GM23338 (cell line): ENCODE results near the gene UCK1. TPM values are rescaled to one million over a fixed set of nuclear protein-coding genes. Genes with fewer than 3 reads are reported as not detected.

Source experiments
- ATAC-seq: fragments of 200-7000 bp; cut with Tn5 transposase; 3 replicates; pipeline ENCODE4 v1.9.1; 2020
- DNase-seq: peaks from one replicate; pipeline ENCODE4 v3.0.0-alpha.2; 2015; ENCODE audit warnings: low spot score
- H2AFZ ChIP-seq: fragments of 200-600 bp; sonication (generic); 2 replicates; pipeline ENCODE4 v1.8.0; 2016; ENCODE audit warnings: antibody characterized with exemption, mild to moderate bottlenecking, moderate library complexity
- H3F3A ChIP-seq: fragments of 200-600 bp; sonication (generic); replicated peaks from 2 replicates; pipeline ENCODE4 v1.8.0; 2017; ENCODE audit warnings: antibody characterized with exemption, mixed run types, low read depth
- H3K27ac ChIP-seq: fragments of 200-600 bp; sonication (generic); 2 replicates; pipeline ENCODE4 v1.6.1; 2016; ENCODE audit warnings: low read depth
- H3K27me3 ChIP-seq: fragments of 200-600 bp; sonication (generic); 2 replicates; pipeline ENCODE4 v1.8.0; 2016; ENCODE audit warnings: mild to moderate bottlenecking, mixed run types, moderate library complexity; ENCODE audit not compliant: insufficient read depth
- H3K36me3 ChIP-seq: fragments of 200-600 bp; sonication (generic); 2 replicates; pipeline ENCODE4 v1.8.0; 2016; ENCODE audit warnings: mild to moderate bottlenecking; ENCODE audit not compliant: insufficient read depth
- H3K4me1 ChIP-seq: fragments of 200-600 bp; sonication (generic); 2 replicates; pipeline ENCODE4 v1.8.0; 2016; ENCODE audit warnings: mild to moderate bottlenecking, moderate library complexity; ENCODE audit not compliant: insufficient read depth
- H3K4me2 ChIP-seq: fragments of 200-600 bp; sonication (generic); 2 replicates; pipeline ENCODE4 v1.7.1; 2017; ENCODE audit warnings: mixed run types
- H3K4me3 ChIP-seq: fragments of 200-600 bp; sonication (generic); 2 replicates; pipeline ENCODE4 v1.6.1; 2016; ENCODE audit warnings: mixed run types
- H3K79me2 ChIP-seq: fragments of 200-600 bp; sonication (generic); replicated peaks from 2 replicates; pipeline ENCODE4 v1.8.0; 2017; ENCODE audit warnings: mild to moderate bottlenecking; ENCODE audit not compliant: insufficient read depth
- H3K9me2 ChIP-seq: fragments of 200-600 bp; sonication (generic); 2 replicates; pipeline ENCODE4 v1.8.0; 2017; ENCODE audit not compliant: insufficient read depth
- H4K20me1 ChIP-seq: fragments of 200-600 bp; sonication (generic); replicated peaks from 2 replicates; pipeline ENCODE4 v1.8.0; 2017; ENCODE audit warnings: mild to moderate bottlenecking; ENCODE audit not compliant: insufficient read depth
- H3K27ac Mint-ChIP-seq: 2 replicates; pipeline ENCODE4 v1.8.0; 2020; ENCODE audit warnings: inconsistent platforms, mild to moderate bottlenecking, moderate library complexity, mixed read lengths
- H3K27me3 Mint-ChIP-seq: 3 replicates; pipeline ENCODE4 v1.8.0; 2022; ENCODE audit warnings: low read depth, mild to moderate bottlenecking, moderate library complexity, mixed read lengths, inconsistent platforms; ENCODE audit not compliant: insufficient read depth, poor library complexity
- H3K36me3 Mint-ChIP-seq: 3 replicates; pipeline ENCODE4 v1.8.0; 2021; ENCODE audit warnings: low read depth, mild to moderate bottlenecking, inconsistent platforms, moderate library complexity, mixed read lengths
- H3K4me1 Mint-ChIP-seq: 3 replicates; pipeline ENCODE4 v1.8.0; 2020; ENCODE audit warnings: mild to moderate bottlenecking, inconsistent platforms, mixed read lengths
- H3K4me3 Mint-ChIP-seq: 3 replicates; pipeline ENCODE4 v1.8.0; 2021; ENCODE audit warnings: moderate library complexity, mild to moderate bottlenecking, inconsistent platforms, mixed read lengths
- H3K9me3 Mint-ChIP-seq: 3 replicates; pipeline ENCODE4 v1.8.0; 2020; ENCODE audit warnings: moderate library complexity, mild to moderate bottlenecking, inconsistent platforms, mixed read lengths
- CREB1 ChIP-seq: fragments of 250-450 bp; sonication (Bioruptor Pico); IDR thresholded peaks from 2 replicates; pipeline ENCODE4 v1.5.0; 2020; ENCODE audit warnings: low read depth, mild to moderate bottlenecking, moderate library complexity
- EZH2 ChIP-seq: fragments of 200-600 bp; sonication (generic); IDR thresholded peaks from one replicate; pipeline ENCODE4 v1.8.0; 2017; ENCODE audit warnings: antibody characterized with exemption, mild to moderate bottlenecking, low read depth; ENCODE audit not compliant: unreplicated experiment
- EZH2phosphoT487 ChIP-seq: fragments of 200-600 bp; sonication (generic); IDR thresholded peaks from one replicate; pipeline ENCODE4 v1.8.1; 2018; ENCODE audit warnings: antibody characterized with exemption; ENCODE audit not compliant: unreplicated experiment
- JUNB ChIP-seq: IDR thresholded peaks from one replicate; pipeline ENCODE4 v1.6.1; 2016; ENCODE audit warnings: antibody characterized with exemption; ENCODE audit not compliant: unreplicated experiment
- NANOG ChIP-seq: IDR thresholded peaks from 2 replicates; pipeline ENCODE4 v1.6.1; 2016; ENCODE audit warnings: antibody characterized with exemption, borderline replicate concordance
- POLR2AphosphoS5 ChIP-seq: IDR thresholded peaks from 2 replicates; pipeline ENCODE4 v1.6.1; 2016; ENCODE audit warnings: antibody characterized with exemption, low read depth
- REST ChIP-seq: IDR thresholded peaks from one replicate; pipeline ENCODE4 v1.6.1; 2018; ENCODE audit warnings: antibody characterized with exemption; ENCODE audit not compliant: unreplicated experiment
- STAT1 ChIP-seq: IDR thresholded peaks from one replicate; pipeline ENCODE4 v1.6.1; 2016; ENCODE audit warnings: antibody characterized with exemption; ENCODE audit not compliant: unreplicated experiment
- ZNF114 ChIP-seq: fragments of 250-450 bp; sonication (Bioruptor Pico); IDR thresholded peaks from 2 replicates; pipeline ENCODE4 v1.5.0; 2020; ENCODE audit warnings: mild to moderate bottlenecking, moderate library complexity
- ZNF331 ChIP-seq: fragments of 250-450 bp; sonication (Bioruptor Pico); IDR thresholded peaks from 2 replicates; pipeline ENCODE4 v1.5.0; 2020; ENCODE audit warnings: low read depth, mild to moderate bottlenecking, moderate library complexity
- polyA plus RNA-seq: library from polyadenylated mRNA; unstranded; fragments of >200 nt; fragmentation: Nextera tagmentation; extraction: Ambion mirVana; gene quantifications from 2 replicates; pipeline ENCODE4 v1.2.1, GENCODE V29; 2016
- total RNA-seq: library from RNA; depleted of rRNA; stranded (reverse); fragments of >200 nt; shearing (Covaris generic); gene quantifications from 2 replicates; pipeline ENCODE4 v1.2.3, GENCODE V29; 2014
- TF ChIP-seq, protein P1 (sequence below): fragments of 250-450 bp; sonication (Bioruptor Pico); IDR thresholded peaks from 2 replicates; pipeline ENCODE4 v1.5.0; 2020; ENCODE audit warnings: mild to moderate bottlenecking, moderate library complexity
- TF ChIP-seq, protein P2 (sequence below): IDR thresholded peaks from 2 replicates; pipeline ENCODE4 v1.6.1; 2016; ENCODE audit warnings: antibody characterized with exemption
- TF ChIP-seq, protein P3 (sequence below), 2 experiments: fragments of 200-600 bp in 1 of 2; sonication (generic) in 1 of 2; conservative IDR thresholded peaks; 2 replicates each; pipeline versions ENCODE4 v1.5.1 to v1.6.1; 2016 to 2017; ENCODE audit warnings: antibody characterized with exemption in 2 of 2, low read depth in 2 of 2, mild to moderate bottlenecking in 2 of 2, moderate library complexity in 1 of 2

UCK1 gene
- total and polyA plus RNA-seq, 2 experiments from 2014 or later = 23.4 to 35.9 TPM

DNA sequence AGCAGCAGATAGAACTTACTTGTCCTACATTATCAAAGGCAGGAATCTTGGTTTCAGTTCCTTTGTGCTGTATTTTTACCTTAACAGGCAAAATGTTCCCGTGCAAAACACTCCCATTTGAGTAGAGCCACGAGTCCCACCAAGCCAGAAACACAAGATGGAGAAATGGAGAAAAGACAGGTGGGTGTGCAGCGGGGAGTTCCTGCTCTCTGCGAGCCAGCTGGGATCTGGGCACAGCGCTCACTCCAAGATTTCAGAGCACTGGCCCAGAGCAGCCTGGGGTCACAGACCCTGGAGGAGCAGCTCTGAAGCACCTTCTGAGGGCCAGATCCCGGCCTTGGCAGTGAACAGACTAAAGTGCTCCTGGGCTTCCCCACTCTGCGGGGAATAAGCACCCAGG lies 2.9 kb downstream of the UCK1 start:
- H3K27me3 ChIP-seq = no peaks in the 10 kb centered on the region
- Mint-ChIP-seq H3K27me3 (peaks cover 9% of the 10 kb centered on the region), H3K4me1 (peaks cover 6% of the 10 kb centered on the region; the same call in 2 of the 3 replicates), H3K4me3 (no peak overlapping the region; the same call in 2 of the 3 replicates), H3K27ac (no peak overlapping the region), H3K9me3 (no peaks in the 10 kb centered on the region), H3K36me3 (peaks cover 64% of the 10 kb centered on the region)
- H3F3A ChIP-seq = 0 out of 2 replicates have a peak, but pooled peaks cover 7% of the 10 kb centered on the region
- DNase-seq (no peak), ATAC-seq (no peak)
- no peak overlapping the region for H3K4me2 ChIP-seq
- H3K4me1 ChIP-seq = 0 out of 2 replicates have a peak, but pooled peaks cover 4% of the 10 kb centered on the region
- TF ChIP-seq EZH2phosphoT487 (no peak), ZNF331 (CRISPR knock-in tag) (no peak), POLR2AphosphoS5 (no peak), JUNB (no peak), ZNF114 (no peak), NANOG (no peak), STAT1 (no peak), EZH2 (no peak), CREB1 (no peak), REST (no peak)
- TF ChIP-seq, protein P1, sequence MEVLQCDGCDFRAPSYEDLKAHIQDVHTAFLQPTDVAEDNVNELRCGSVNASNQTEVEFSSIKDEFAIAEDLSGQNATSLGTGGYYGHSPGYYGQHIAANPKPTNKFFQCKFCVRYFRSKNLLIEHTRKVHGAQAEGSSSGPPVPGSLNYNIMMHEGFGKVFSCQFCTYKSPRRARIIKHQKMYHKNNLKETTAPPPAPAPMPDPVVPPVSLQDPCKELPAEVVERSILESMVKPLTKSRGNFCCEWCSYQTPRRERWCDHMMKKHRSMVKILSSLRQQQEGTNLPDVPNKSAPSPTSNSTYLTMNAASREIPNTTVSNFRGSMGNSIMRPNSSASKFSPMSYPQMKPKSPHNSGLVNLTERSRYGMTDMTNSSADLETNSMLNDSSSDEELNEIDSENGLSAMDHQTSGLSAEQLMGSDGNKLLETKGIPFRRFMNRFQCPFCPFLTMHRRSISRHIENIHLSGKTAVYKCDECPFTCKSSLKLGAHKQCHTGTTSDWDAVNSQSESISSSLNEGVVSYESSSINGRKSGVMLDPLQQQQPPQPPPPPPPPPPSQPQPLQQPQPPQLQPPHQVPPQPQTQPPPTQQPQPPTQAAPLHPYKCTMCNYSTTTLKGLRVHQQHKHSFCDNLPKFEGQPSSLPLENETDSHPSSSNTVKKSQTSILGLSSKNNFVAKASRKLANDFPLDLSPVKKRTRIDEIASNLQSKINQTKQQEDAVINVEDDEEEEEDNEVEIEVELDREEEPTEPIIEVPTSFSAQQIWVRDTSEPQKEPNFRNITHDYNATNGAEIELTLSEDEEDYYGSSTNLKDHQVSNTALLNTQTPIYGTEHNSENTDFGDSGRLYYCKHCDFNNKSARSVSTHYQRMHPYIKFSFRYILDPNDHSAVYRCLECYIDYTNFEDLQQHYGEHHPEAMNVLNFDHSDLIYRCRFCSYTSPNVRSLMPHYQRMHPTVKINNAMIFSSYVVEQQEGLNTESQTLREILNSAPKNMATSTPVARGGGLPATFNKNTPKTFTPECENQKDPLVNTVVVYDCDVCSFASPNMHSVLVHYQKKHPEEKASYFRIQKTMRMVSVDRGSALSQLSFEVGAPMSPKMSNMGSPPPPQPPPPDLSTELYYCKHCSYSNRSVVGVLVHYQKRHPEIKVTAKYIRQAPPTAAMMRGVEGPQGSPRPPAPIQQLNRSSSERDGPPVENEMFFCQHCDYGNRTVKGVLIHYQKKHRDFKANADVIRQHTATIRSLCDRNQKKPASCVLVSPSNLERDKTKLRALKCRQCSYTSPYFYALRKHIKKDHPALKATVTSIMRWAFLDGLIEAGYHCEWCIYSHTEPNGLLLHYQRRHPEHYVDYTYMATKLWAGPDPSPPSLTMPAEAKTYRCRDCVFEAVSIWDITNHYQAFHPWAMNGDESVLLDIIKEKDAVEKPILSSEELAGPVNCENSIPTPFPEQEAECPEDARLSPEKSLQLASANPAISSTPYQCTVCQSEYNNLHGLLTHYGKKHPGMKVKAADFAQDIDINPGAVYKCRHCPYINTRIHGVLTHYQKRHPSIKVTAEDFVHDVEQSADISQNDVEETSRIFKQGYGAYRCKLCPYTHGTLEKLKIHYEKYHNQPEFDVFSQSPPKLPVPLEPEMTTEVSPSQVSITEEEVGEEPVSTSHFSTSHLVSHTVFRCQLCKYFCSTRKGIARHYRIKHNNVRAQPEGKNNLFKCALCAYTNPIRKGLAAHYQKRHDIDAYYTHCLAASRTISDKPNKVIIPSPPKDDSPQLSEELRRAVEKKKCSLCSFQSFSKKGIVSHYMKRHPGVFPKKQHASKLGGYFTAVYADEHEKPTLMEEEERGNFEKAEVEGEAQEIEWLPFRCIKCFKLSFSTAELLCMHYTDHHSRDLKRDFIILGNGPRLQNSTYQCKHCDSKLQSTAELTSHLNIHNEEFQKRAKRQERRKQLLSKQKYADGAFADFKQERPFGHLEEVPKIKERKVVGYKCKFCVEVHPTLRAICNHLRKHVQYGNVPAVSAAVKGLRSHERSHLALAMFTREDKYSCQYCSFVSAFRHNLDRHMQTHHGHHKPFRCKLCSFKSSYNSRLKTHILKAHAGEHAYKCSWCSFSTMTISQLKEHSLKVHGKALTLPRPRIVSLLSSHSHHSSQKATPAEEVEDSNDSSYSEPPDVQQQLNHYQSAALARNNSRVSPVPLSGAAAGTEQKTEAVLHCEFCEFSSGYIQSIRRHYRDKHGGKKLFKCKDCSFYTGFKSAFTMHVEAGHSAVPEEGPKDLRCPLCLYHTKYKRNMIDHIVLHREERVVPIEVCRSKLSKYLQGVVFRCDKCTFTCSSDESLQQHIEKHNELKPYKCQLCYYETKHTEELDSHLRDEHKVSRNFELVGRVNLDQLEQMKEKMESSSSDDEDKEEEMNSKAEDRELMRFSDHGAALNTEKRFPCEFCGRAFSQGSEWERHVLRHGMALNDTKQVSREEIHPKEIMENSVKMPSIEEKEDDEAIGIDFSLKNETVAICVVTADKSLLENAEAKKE (CRISPR knock-in tag) = no peak
- TF ChIP-seq, protein P2, sequence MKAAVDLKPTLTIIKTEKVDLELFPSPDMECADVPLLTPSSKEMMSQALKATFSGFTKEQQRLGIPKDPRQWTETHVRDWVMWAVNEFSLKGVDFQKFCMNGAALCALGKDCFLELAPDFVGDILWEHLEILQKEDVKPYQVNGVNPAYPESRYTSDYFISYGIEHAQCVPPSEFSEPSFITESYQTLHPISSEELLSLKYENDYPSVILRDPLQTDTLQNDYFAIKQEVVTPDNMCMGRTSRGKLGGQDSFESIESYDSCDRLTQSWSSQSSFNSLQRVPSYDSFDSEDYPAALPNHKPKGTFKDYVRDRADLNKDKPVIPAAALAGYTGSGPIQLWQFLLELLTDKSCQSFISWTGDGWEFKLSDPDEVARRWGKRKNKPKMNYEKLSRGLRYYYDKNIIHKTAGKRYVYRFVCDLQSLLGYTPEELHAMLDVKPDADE = no peak
- TF ChIP-seq, protein P3, sequence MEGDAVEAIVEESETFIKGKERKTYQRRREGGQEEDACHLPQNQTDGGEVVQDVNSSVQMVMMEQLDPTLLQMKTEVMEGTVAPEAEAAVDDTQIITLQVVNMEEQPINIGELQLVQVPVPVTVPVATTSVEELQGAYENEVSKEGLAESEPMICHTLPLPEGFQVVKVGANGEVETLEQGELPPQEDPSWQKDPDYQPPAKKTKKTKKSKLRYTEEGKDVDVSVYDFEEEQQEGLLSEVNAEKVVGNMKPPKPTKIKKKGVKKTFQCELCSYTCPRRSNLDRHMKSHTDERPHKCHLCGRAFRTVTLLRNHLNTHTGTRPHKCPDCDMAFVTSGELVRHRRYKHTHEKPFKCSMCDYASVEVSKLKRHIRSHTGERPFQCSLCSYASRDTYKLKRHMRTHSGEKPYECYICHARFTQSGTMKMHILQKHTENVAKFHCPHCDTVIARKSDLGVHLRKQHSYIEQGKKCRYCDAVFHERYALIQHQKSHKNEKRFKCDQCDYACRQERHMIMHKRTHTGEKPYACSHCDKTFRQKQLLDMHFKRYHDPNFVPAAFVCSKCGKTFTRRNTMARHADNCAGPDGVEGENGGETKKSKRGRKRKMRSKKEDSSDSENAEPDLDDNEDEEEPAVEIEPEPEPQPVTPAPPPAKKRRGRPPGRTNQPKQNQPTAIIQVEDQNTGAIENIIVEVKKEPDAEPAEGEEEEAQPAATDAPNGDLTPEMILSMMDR (conservative IDR thresholded peaks at IDR 0.05; ENCODE audit: low read depth in 2 of 2) = no peak
- H3K27ac ChIP-seq = no peak overlapping the region
- peaks cover 6% of the 10 kb centered on the region; the same call in 1 of the 2 replicates for H3K79me2 ChIP-seq
- peaks cover 10% of the 10 kb centered on the region; the same call in 1 of the 2 replicates for H3K36me3 ChIP-seq
- no peaks in the 10 kb centered on the region for H3K9me2 ChIP-seq
- no peaks in the 10 kb centered on the region; the same call in 1 of the 2 replicates for H4K20me1 ChIP-seq
- H2AFZ ChIP-seq = no peak overlapping the region
- no peak overlapping the region for H3K4me3 ChIP-seq
